ENCODE measurements around the gene ADGRG2. TPM values are rescaled to one million over a fixed set of nuclear protein-coding genes. Genes with fewer than 3 reads are reported as not detected.
"Not testable (repeated sequence)": the region's sequence is repeated elsewhere in the genome, so short reads cannot be mapped to it uniquely, and the experiment has no call there.

ADGRG2 gene
- total and polyA plus RNA-seq, 2 donors (not counting 1 experiment from before 2014, with no cell fraction given), result under 0.01 to 0.05 TPM

GRCh38 chrX:18983666-18984380 lies 138.4 kb downstream of the ADGRG2 start, which contains the start of gene PHKA2:
Gene PHKA2, minus strand, starts transcription at chrX:18984114. Its CDS starts 182 bp downstream, at chrX:18983932.
- Histone ChIP-seq H3K36me3 (ENCODE audit: control insufficient read depth, insufficient read depth, low read length) (no peaks in the 10 kb centered on the region), H3K27me3 (ENCODE audit: control insufficient read depth, insufficient read depth, low read length) (no peaks in the 10 kb centered on the region), H3K27ac (ENCODE audit: insufficient read depth, low read length) (peak within 1 kb of the TSS; percentile 77), H3K9me3 (ENCODE audit: control insufficient read depth, insufficient read depth, low read depth, low read length) (no peaks in the 10 kb centered on the region), H3K4me1 (ENCODE audit: control insufficient read depth, extremely low read depth, insufficient read depth, low read length) (no peaks in the 10 kb centered on the region), H3K79me2 (ENCODE audit: control insufficient read depth, insufficient read depth, low read length) (no peaks in the 10 kb centered on the region), H3K4me3 (replicated peaks in 1 of 4; ENCODE audit: control extremely low read depth in 1 of 4, insufficient read depth in 1 of 4, low read depth in 3 of 4, low read length in 4 of 4) (peak within 1 kb of the TSS; percentile 59 to 89 (median 68)), H3K4me2 (ENCODE audit: extremely low read depth, insufficient read depth, low read length) (peak within 1 kb of the TSS; percentile 74), H3K9ac (ENCODE audit: insufficient read depth, low read length) (peak within 1 kb of the TSS; percentile 86), H4K20me1 (ENCODE audit: control insufficient read depth, extremely low read depth, insufficient read depth, low read length) (no peaks in the 10 kb centered on the region), H2AFZ (ENCODE audit: low read length) (peak within 1 kb of the TSS; percentile 64)
- peak in 1 of 2 donors; percentile 44 for DNase-seq (ENCODE audit: low read depth in 2 of 2)
- TF ChIP-seq, protein P1, sequence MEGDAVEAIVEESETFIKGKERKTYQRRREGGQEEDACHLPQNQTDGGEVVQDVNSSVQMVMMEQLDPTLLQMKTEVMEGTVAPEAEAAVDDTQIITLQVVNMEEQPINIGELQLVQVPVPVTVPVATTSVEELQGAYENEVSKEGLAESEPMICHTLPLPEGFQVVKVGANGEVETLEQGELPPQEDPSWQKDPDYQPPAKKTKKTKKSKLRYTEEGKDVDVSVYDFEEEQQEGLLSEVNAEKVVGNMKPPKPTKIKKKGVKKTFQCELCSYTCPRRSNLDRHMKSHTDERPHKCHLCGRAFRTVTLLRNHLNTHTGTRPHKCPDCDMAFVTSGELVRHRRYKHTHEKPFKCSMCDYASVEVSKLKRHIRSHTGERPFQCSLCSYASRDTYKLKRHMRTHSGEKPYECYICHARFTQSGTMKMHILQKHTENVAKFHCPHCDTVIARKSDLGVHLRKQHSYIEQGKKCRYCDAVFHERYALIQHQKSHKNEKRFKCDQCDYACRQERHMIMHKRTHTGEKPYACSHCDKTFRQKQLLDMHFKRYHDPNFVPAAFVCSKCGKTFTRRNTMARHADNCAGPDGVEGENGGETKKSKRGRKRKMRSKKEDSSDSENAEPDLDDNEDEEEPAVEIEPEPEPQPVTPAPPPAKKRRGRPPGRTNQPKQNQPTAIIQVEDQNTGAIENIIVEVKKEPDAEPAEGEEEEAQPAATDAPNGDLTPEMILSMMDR (conservative IDR thresholded peaks at IDR 0.05 in 1 of 2, IDR thresholded peaks at IDR 0.05 in 1 of 2; ENCODE audit: low read depth in 1 of 2, low read length in 2 of 2), result no peak
- TF ChIP-seq EZH2 (IDR thresholded peaks at IDR 0.05; ENCODE audit: low read length, missing control alignments), result no peak

DNA sequence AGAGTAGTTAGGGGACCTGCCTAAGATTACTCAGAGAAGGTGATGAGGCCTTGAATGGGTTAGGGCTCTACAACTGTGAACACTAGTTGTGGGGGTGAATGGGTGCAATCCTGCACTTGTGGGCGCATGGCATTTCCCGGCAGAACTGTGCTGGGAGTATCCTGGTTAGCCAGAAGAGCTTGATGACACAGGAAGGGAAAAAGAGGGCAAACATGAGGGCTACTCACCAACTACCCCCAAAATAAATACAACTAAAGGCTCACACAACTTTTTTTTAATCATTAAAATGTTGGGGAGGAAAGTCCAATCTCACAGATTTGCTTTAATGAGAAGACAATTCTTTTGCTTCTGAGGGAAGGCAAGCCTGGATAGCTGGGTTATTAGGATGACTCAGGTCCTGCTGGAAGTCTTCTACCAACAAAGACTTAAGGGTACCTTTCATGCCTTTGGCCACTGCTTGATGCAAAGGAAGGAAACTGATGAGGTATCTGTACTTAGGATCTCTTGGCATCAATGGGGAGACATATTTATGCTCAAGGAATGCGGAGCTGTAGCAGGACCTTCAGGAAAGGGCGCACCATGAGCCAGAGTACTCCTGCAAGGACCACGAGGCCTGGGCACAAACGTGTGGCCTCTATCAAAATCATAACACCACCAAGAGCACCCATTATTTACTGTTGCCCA lies 141.0 kb downstream of the ADGRG2 start:
- H3K27ac ChIP-seq (ENCODE audit: insufficient read depth, low read length), result no peak overlapping the region
- no peaks in the 10 kb centered on the region for H3K36me3 ChIP-seq (ENCODE audit: control insufficient read depth, insufficient read depth, low read length)
- H3K4me1 ChIP-seq (ENCODE audit: control insufficient read depth, extremely low read depth, insufficient read depth, low read length), result no peaks in the 10 kb centered on the region
- H4K20me1 ChIP-seq (ENCODE audit: control insufficient read depth, extremely low read depth, insufficient read depth, low read length), result no peaks in the 10 kb centered on the region
- no peak for DNase-seq (ENCODE audit: low read depth in 2 of 2)
- no peaks in the 10 kb centered on the region for H3K9me3 ChIP-seq (ENCODE audit: control insufficient read depth, insufficient read depth, low read depth, low read length)
- no peaks in the 10 kb centered on the region for H3K79me2 ChIP-seq (ENCODE audit: control insufficient read depth, insufficient read depth, low read length)
- H2AFZ ChIP-seq (ENCODE audit: low read length), result no peak overlapping the region
- no peak overlapping the region for H3K4me3 ChIP-seq (replicated peaks in 1 of 4; ENCODE audit: control extremely low read depth in 1 of 4, insufficient read depth in 1 of 4, low read depth in 3 of 4, low read length in 4 of 4)
- H3K9ac ChIP-seq (ENCODE audit: insufficient read depth, low read length), result no peak overlapping the region
- TF ChIP-seq, protein P1 (conservative IDR thresholded peaks at IDR 0.05 in 1 of 2, IDR thresholded peaks at IDR 0.05 in 1 of 2; ENCODE audit: low read depth in 1 of 2, low read length in 2 of 2), result no peak
- TF ChIP-seq EZH2 (IDR thresholded peaks at IDR 0.05; ENCODE audit: low read length, missing control alignments), result no peak
- H3K27me3 ChIP-seq (ENCODE audit: control insufficient read depth, insufficient read depth, low read length), result no peaks in the 10 kb centered on the region
- no peak overlapping the region for H3K4me2 ChIP-seq (ENCODE audit: extremely low read depth, insufficient read depth, low read length)

- DNase-seq (ENCODE audit: low read depth in 2 of 2); H3K4me3 ChIP-seq (replicated peaks in 1 of 4; ENCODE audit: control extremely low read depth in 1 of 4, insufficient read depth in 1 of 4, low read depth in 3 of 4, low read length in 4 of 4); H3K27me3 ChIP-seq (ENCODE audit: control insufficient read depth, insufficient read depth, low read length); H2AFZ ChIP-seq (ENCODE audit: low read length); H4K20me1 ChIP-seq (ENCODE audit: control insufficient read depth, extremely low read depth, insufficient read depth, low read length); H3K9ac ChIP-seq (ENCODE audit: insufficient read depth, low read length); H3K79me2 ChIP-seq (ENCODE audit: control insufficient read depth, insufficient read depth, low read length); H3K4me2 ChIP-seq (ENCODE audit: extremely low read depth, insufficient read depth, low read length); H3K27ac ChIP-seq (ENCODE audit: insufficient read depth, low read length); H3K9me3 ChIP-seq (ENCODE audit: control insufficient read depth, insufficient read depth, low read depth, low read length); H3K36me3 ChIP-seq (ENCODE audit: control insufficient read depth, insufficient read depth, low read length); H3K4me1 ChIP-seq (ENCODE audit: control insufficient read depth, extremely low read depth, insufficient read depth, low read length): not testable (repeated sequence)
These were observed 142.0 kb downstream of the ADGRG2 start for GRCh38 chrX:18980262-18980661.

All from fibroblast of lung (primary cell).